Measurements from ENCODE around the gene PGPEP1.
"Not testable (repeated sequence)": the region's sequence is repeated elsewhere in the genome, so short reads cannot be mapped to it uniquely, and the experiment has no call there.

The PGPEP1 gene

GRCh38 chr19:18336121-18336520 lies 4.3 kb upstream of the PGPEP1 start:
- no peak for DNase-seq

GRCh38 chr19:18338541-18338940 lies 1.9 kb upstream of the PGPEP1 start:
- DNase-seq, result no peak

- no peak for DNase-seq
These were observed 675 bp upstream of the PGPEP1 start for GRCh38 chr19:18339723-18340122.

- DNase-seq, result no peak
These were observed 831 bp downstream of the PGPEP1 start for GRCh38 chr19:18340990-18341868.

GRCh38 chr19:18342090-18342632 lies 1.8 kb downstream of the PGPEP1 start:
- DNase-seq, result no peak

GRCh38 chr19:18344582-18344950 lies 4.2 kb downstream of the PGPEP1 start:
- no peak for DNase-seq

GRCh38 chr19:18345296-18345695 lies 4.9 kb downstream of the PGPEP1 start:
- DNase-seq, result no peak

GRCh38 chr19:18346091-18346490 lies 5.7 kb downstream of the PGPEP1 start:
- DNase-seq, result no peak

- DNase-seq, result no peak
These were observed 7.8 kb downstream of the PGPEP1 start for GRCh38 chr19:18348171-18348570.

- DNase-seq, result not testable (repeated sequence)
These were observed 8.5 kb downstream of the PGPEP1 start for GRCh38 chr19:18348818-18349339.

- DNase-seq, result no peak
These were observed 9.2 kb downstream of the PGPEP1 start for GRCh38 chr19:18349524-18350128.

- DNase-seq, result no peak
These were observed 10.1 kb downstream of the PGPEP1 start for GRCh38 chr19:18350490-18350889.

- DNase-seq, result no peak
These were observed 11.1 kb downstream of the PGPEP1 start for GRCh38 chr19:18351544-18351943.

- no peak for DNase-seq
These were observed 13.1 kb downstream of the PGPEP1 start for GRCh38 chr19:18353378-18354005.

GRCh38 chr19:18354743-18355142 lies 14.3 kb downstream of the PGPEP1 start:
- DNase-seq, result not testable (repeated sequence)

GRCh38 chr19:18357041-18357440 lies 16.6 kb downstream of the PGPEP1 start:
- DNase-seq, result no peak

GRCh38 chr19:18361646-18362045 lies 21.2 kb downstream of the PGPEP1 start:
- no peak for DNase-seq

GRCh38 chr19:18362934-18363542 lies 22.6 kb downstream of the PGPEP1 start:
- no peak for DNase-seq

GRCh38 chr19:18363787-18364186 lies 23.4 kb downstream of the PGPEP1 start:
- DNase-seq, result no peak

GRCh38 chr19:18364277-18364825 lies 24.0 kb downstream of the PGPEP1 start:
- not testable (repeated sequence) for DNase-seq

GRCh38 chr19:18364826-18365528 lies 24.6 kb downstream of the PGPEP1 start:
- no peak for DNase-seq

- no peak for DNase-seq
These were observed 25.6 kb downstream of the PGPEP1 start for GRCh38 chr19:18366021-18366435.
